ENCODE results near the gene VTI1A.
"Not testable (repeated sequence)": the region's sequence is repeated elsewhere in the genome, so short reads cannot be mapped to it uniquely, and the experiment has no call there.

Gene VTI1A

DNA sequence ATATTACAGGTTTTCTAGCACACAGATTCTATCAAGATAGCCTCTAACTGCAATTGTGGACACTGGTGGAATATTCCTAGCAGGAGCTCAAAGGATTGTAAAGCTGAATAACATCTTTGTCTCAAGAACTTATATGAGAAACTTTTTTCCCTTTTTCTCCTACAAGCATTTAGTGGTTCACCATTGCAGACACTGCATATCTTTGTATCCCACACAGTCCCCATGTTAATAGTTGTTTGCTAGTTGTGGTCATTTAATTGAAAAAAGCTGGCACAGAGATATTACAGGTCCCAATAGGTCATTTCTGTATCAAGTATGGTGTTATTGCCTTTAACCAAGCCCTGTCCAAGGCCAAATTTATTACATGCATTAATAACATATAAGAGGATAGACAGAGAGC lies 276.9 kb downstream of the VTI1A start:
- DNase-seq (ENCODE audit: low read depth) = no peak

GRCh38 chr10:112724404-112724991 lies 277.5 kb downstream of the VTI1A start:
- DNase-seq (ENCODE audit: low read depth) = no peak

DNA sequence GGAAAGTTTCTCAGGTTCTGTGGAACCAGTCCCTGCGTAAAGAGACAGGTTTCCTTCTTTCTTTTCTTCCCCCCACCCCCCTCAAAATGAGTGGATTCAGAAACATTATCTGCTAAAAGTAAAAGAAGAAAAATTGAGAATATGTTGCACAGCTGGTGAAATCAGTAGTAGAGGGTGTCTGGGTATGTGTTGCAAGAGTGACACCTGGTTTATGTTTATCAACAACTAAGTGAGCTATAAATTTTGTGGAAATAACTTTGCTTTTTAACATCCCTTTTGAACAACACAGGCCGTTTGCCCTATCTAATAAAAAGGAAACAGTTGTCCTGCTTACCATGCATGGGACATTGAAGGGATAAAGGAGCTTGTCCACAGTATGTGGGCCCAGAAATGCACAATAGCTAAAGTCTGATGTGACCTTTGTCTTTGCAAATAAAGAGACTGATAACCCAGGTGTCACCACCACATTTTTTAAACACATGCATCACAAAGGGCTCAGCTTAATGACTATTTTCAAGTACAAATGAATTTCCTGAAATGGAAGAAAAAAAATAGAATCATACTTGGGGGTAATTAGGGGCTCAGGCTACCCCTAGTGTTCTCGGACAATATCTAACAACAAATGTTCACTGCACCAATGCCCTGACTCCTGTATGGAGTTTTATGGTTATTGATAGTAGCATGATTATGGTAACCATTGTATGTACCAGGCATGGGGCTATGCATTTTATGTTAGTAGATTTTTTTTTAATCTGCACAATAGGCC lies 281.3 kb downstream of the VTI1A start:
- DNase-seq (ENCODE audit: low read depth) = no peak

- DNase-seq (ENCODE audit: low read depth) = no peak
Observed at GRCh38 chr10:112728997-112729396, 282.0 kb downstream of the VTI1A start.

GRCh38 chr10:112731450-112731849 lies 284.4 kb downstream of the VTI1A start:
- DNase-seq (ENCODE audit: low read depth) = not testable (repeated sequence)

- DNase-seq (ENCODE audit: low read depth) = no peak
Observed at GRCh38 chr10:112732277-112732921, 285.4 kb downstream of the VTI1A start.

DNA sequence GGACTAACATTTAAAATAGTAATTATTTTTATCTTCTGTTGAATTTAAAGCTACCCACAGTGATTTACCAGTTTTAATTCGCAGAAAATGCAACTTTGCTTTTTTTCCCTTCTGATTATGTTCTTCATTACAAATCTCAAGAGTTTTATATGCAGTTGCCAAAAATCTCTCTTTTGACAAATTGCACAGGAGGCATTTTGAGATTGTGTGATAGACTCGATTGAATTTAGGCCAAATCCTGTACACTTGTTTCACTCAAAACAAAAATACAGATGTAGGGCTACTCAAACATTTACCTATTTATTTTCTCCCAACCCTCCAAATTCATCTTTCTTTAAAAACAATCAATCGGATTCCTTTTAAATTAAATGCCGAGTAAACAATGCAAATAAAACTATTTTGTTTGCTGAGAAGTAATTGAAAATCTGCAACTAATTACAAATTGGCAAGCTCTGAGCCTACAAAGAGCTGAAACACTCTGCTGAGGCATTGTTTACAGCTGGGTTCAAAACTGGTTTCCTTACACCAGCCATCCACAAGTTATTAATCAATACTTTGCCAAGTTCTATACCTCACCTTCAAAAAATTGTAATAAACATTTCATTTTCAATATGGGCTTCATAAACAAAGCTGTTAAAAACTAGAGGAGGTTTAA lies 288.2 kb downstream of the VTI1A start:
- no peak for DNase-seq (ENCODE audit: low read depth)

DNA sequence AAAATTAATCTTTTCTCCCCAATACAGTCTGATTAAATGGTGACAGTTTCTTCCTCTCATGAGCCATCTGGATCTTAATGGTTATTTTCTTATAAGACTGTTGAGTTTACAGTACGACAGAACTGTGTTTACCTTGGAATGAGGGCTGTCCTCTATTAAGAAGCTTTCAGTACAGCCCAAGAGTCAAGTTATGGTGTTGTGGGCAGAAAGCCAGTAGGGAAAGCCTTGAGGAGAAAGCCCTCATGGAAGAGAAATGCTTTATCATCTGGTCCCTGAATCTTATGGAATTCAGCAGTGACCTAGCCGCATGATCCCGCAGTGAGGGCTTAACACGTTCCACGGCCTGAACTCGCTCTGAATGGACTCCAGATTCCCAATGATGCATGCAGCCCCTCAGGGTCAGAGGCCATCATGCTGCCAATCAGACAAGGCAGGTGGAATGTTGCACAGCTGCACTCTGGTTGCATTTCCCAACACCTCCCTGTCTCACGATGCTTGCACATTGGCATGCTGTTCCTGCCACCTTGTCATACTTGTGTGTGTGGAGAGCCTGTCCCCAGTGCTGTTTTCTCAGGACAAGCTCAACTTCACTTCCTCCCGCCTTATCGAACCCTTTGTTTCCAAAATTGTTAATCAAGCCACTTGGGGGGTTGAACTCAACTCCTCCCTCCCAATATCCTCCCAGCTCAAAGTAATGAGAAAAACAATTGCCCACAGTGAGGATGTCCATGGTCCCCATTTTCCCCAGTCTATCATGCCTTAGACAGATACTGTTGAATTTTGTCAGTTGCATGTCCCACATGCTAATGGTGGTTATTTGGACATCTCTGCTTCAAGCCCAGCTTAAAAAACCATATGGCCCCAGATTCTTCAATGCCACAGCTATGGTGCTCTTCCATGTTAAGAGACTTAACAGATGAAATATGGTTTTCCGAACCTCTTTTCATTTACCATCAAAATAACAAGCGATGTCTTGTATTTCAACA lies 291.9 kb downstream of the VTI1A start:
- DNase-seq (ENCODE audit: low read depth) = no peak

DNA sequence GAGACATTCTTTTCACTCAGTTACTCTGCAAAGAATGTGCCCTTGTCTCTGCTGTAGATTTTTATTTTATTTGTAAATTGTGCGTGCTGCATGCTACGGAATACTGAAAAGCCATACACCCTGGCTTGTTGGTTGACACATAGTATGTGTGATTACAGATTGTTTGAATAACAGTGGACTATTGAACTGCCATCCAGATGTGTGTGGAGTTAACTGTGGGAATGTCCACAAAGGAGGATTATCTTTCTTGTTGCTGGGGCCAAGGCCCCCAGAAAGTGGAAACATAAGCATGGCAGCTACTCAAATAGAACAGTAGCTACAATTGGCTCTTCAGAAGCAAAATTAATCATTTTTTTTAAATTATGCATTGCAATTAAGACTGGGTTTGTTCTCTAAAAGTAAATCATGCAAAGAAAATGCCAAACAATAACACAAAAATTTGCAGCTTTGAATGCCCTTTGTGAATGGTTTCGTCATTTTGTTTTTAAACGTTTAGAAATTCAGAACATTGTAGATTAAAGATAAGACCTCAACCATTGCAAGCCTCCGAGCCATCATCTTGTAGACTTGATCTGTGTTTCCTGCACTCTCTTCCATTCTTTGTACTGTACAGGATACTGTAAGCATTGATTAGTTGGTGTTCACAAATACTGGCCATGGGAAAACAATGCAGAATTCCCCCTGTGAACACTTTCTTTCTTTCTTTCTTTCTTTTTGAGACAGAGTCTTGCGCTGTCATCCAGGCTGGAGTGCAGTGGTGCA lies 292.8 kb downstream of the VTI1A start:
- DNase-seq (ENCODE audit: low read depth) = no peak

DNA sequence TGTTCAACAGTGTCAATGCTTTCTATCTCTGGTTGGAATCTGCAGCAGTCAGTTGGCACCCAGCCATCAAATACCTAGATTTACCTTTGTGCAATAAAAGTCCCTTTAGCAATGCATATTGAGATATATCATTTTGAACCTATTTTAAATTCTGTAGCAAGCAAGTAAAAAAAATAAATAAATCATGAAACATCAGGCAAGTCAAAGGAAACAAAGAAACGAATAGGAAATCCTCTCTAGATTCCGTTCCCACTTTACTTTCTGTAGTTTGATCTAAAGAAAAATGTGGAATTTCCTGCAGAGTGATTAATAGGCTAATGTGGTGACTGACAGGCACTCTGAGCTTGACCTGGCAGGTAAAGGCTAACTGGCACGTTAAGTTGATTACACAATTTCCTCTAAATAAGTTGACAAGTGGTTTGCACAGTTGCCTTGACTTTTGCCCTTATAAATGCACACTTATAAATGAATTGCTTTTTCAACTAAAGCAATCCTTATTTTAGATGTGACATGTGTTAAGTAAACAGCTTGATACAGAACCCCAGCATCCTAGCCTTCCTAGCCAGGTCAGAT lies 294.9 kb downstream of the VTI1A start:
- DNase-seq (ENCODE audit: low read depth) = no peak

- DNase-seq (ENCODE audit: low read depth) = no peak
Observed at GRCh38 chr10:112744181-112745096, 297.4 kb downstream of the VTI1A start.

GRCh38 chr10:112746329-112746728 lies 299.3 kb downstream of the VTI1A start:
- no peak for DNase-seq (ENCODE audit: low read depth)

- DNase-seq (ENCODE audit: low read depth) = no peak
Observed at GRCh38 chr10:112750427-112751167, 303.6 kb downstream of the VTI1A start.

GRCh38 chr10:112751651-112752050 lies 304.6 kb downstream of the VTI1A start:
- DNase-seq (ENCODE audit: low read depth) = no peak

DNA sequence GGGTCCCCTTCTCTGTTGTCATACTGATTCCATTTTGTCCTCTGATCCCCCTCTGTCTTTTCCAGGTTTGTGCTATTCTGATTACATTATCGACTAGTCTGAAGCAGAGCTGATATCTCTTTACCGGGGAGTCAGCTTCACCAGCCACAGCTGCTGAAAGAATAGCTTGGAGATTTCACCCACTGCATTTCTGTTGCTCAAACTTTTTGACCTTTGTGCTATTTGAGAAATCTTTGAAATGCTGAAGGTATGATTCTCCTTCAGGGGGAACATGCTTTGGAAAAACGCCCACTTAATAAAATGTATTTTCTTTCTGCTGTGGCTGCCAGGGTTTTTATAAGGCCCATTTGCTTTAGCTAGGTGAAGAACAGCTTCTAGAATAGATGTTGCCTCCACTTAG lies 305.3 kb downstream of the VTI1A start:
- DNase-seq (ENCODE audit: low read depth) = no peak

- no peak for DNase-seq (ENCODE audit: low read depth)
Observed at GRCh38 chr10:112753961-112754411, 307.0 kb downstream of the VTI1A start.

- no peak for DNase-seq (ENCODE audit: low read depth)
Observed at GRCh38 chr10:112755446-112756234, 308.6 kb downstream of the VTI1A start.

- DNase-seq (ENCODE audit: low read depth) = no peak
Observed at GRCh38 chr10:112756235-112756527, 309.2 kb downstream of the VTI1A start.

All from HS-27A (cell line).